Stimulated activated CD4-positive, alpha-beta T cell treated with anti-CD3 and anti-CD28 coated beads, Interleukin-2, amount 100 ng/mL, for 24 hours (primary cell): ENCODE measurements around the gene ARL17A.
"Not testable (repeated sequence)": the region's sequence is repeated elsewhere in the genome, so short reads cannot be mapped to it uniquely, and the experiment has no call there.

Experiments used
- DNase-seq, 2 donors: peaks; one replicate each; pipeline ENCODE4 v3.0.0-alpha.2; 2020

Gene ARL17A

GRCh38 chr17:46534716-46535115 lies 44.8 kb downstream of the ARL17A start:
- not testable (repeated sequence) for DNase-seq

DNA sequence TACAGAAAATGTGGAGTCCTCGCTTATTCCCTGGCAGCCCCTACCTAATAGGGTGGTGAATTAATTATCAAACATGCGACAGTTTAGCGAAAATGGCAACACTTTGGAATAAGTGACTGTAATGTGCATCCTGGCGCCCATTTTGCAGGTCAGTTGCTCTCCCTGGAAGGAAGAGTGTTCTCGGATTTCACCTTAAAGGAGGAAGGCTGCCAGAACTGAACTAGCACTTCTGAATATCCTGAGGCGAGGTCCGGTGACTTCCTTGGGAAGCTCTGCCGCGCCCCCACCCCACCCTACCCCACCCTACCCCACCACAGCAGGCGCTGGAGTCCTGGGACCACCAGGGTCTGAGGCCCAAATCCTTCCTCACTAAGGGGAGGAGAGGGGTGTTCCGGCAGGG lies 67.3 kb downstream of the ARL17A start, which contains the start of gene LRRC37A2:
Gene LRRC37A2 (plus strand): TSS at position 301 of the 400 bp plus-strand sequence. CDS start 245 bp downstream, outside the sequence.
- not testable (repeated sequence) for DNase-seq

GRCh38 chr17:46505896-46506295 lies 73.6 kb downstream of the ARL17A start:
- not testable (repeated sequence) for DNase-seq

- not testable (repeated sequence) for DNase-seq
Observed at GRCh38 chr17:46499437-46500139, 79.9 kb downstream of the ARL17A start.

- not testable (repeated sequence) for DNase-seq
Observed at GRCh38 chr17:46492021-46492420, 87.5 kb downstream of the ARL17A start.

- DNase-seq, result not testable (repeated sequence)
Observed at GRCh38 chr17:46481310-46481709, 98.2 kb downstream of the ARL17A start.

GRCh38 chr17:46478823-46479222 lies 100.7 kb downstream of the ARL17A start:
- DNase-seq, result not testable (repeated sequence)

DNA sequence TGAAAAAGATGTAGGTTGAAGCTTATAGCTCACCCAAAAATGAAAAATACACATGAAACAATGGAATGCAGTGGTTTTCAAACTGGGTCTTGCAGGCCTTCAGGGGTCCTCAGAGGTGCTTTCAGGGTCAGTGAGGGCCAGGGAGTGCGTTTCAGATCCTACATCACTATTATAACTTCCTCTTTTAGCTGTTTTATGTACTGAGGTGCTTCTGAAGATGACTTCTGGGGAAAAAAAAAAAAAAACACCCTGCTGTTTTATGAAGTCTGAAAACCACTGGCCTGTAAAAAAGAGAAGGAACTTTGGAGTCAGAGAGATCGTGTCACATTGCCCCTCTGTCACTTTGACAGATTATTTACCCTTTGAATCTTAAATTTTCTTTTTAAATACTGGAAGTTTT lies 103.9 kb downstream of the ARL17A start:
- not testable (repeated sequence) for DNase-seq

DNA sequence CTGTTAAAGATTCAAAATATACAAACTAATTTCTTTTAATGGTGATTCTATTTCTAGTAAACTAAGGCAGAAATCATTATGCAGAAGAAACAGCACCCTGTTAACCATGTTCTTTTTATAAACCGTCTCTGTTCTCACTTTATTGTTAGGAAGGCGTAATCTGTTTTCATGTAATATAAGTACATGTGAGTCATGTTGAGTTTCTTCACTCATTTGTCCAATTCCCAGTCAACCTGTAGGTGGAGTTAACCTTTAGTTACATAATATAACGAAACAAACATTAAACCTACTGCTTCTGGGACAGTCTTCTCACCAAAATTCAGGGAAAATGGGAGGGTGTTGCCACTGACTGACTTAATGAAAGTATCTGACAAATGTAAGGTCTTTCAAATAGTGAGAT lies 105.0 kb downstream of the ARL17A start:
- not testable (repeated sequence) for DNase-seq

GRCh38 chr17:46467618-46468017 lies 111.9 kb downstream of the ARL17A start:
- not testable (repeated sequence) for DNase-seq
